Retinal pigment epithelial cell (primary cell): ENCODE measurements around the gene FAM216B.

Source experiments
- DNase-seq: peaks from one replicate; pipeline ENCODE4 v3.0.0-alpha.2; 2010; ENCODE audit warnings: low read depth
- H3K4me3 ChIP-seq: 2 replicates; pipeline ENCODE4 v1.5.1; 2011; ENCODE audit warnings: mild to moderate bottlenecking, low read length, control low read depth, moderate library complexity
- CTCF ChIP-seq: conservative IDR thresholded peaks from 2 replicates; pipeline ENCODE4 v1.5.1; 2011; ENCODE audit warnings: low read depth, low read length, control low read depth, inconsistent platforms

Gene FAM216B

GRCh38 chr13:42777467-42777866, 3.9 kb upstream of the FAM216B start:
- no peak for TF ChIP-seq CTCF
- no peak overlapping the region for H3K4me3 ChIP-seq
- no peak for DNase-seq

DNA sequence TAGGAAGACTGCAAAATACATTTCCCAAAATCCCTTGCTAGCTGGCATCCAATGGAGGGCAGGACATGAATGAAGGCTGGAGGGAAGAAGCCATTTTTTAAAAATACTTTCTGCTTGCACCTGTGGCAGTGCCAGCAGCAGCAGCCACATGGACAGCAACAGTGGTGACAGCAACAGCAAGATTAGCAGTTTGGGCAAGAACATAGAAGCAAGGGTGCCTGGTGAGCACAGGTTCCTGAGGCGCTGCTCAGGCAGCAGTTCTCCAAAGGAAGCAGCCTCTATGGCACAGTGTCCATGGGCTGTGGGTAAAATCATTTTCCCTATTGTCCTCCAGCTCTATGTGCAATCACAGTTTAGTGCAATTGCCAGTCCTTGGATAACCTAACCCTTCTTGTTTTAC, 1.3 kb upstream of the FAM216B start:
- no peak overlapping the region for H3K4me3 ChIP-seq
- no peak for TF ChIP-seq CTCF
- no peak for DNase-seq

DNA sequence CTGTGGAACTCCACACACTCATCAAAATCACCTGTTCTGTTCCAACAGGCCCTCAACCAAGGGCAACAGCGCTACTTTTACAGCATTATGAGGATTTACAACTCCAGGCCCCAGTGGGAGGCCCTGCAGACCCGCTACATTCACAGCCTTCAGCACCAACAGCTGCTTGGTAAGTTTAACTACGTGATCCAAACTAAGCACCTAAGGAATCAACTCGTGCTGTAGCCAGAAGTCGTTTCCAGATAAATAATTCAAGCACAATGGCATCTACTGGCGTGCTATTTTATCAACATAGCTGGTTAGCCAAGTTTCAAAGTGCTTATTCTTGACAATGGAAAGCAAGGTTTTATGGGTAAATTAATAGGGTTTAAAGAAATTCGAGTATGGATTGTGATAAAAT, 5.3 kb downstream of the FAM216B start:
- H3K4me3 ChIP-seq = no peak overlapping the region
- TF ChIP-seq CTCF = no peak
- no peak for DNase-seq

DNA sequence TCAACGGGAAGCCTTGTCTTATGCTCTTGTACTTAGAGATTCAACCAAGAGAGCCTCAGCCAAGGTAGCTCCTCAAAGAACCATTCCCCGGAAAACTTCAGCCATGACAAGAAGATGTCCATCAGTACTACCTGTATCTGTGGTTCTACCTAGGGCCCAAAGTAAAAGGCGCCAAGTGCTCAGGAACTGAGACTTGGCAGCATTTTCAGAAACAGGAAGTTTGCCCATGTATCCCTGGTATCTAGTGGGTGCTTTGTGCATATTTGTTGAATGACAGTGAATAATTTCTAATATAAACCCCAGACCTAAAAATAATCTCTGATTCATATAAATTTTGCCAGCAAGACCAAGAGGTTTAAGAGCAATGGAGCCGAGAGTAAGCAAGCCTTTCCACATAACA, 7.2 kb downstream of the FAM216B start:
- H3K4me3 ChIP-seq = no peak overlapping the region
- TF ChIP-seq CTCF = no peak
- no peak for DNase-seq

DNA sequence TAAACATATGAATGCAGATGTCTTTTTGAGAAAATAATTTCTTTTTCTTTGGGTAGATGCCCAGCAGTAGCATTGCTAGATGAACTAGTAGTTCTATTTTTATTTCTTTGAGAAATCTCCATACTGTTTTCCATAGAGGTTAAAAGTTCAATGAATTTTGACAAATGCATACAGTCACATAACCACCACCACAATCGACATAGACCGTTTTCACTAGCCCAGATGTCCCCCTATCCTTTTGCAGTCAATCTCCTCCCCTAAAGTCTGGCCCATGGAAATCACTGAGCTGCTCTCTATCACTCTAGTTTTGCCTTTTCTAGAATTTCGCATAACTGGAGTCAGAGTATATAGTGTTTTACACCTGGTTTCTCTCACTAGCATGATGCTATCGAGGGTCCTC, 10.8 kb downstream of the FAM216B start:
- H3K4me3 ChIP-seq = no peak overlapping the region
- no peak for TF ChIP-seq CTCF

DNA sequence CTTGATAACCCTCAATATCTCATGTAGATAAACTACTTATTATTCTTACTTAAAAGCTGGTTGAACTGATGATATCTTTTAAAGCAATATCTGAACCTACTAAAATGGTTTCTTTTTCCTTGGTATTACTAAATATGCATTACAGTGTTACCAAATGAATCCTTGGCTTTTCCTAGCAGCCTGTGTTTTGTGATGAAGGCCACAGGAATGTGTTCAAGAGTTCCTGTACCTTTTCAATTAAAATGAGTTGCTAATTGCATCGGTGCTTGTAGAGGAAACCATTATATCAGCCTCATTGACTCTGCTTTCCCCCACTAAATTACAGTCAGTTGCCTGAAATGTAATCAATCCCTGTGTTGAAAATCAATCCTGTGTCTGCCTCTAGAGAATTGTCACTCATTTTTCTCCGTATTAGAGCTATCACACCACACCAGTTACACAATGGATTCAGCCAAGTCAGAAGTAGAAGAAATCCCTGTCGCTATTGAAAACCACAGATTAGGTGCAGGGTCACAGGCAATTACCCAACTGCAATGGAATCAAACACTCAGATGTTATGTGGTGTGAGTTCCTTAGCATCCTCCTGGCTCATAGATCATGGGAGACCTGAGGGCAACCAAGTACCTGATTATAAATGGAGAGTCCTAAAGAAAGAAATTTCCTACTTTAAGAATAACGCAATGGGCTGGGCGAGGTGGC, 13.3 kb downstream of the FAM216B start:
- no peak for DNase-seq
- TF ChIP-seq CTCF = no peak
- H3K4me3 ChIP-seq = no peak overlapping the region

More for the DNA sequence above, 10.8 kb downstream of the FAM216B start:
- DNase-seq = no peak

GRCh38 chr13:42795666-42796065, 14.3 kb downstream of the FAM216B start:
- no peak overlapping the region for H3K4me3 ChIP-seq
- DNase-seq = no peak
- TF ChIP-seq CTCF = no peak
